A549 (cell line): ENCODE results near the gene ZFHX3. TPM values are rescaled to one million over a fixed set of nuclear protein-coding genes. Genes with fewer than 3 reads are reported as not detected.

Experiments
- ATAC-seq, 2 experiments: fragments of 200-7000 bp in 1 of 2; fragments of >200 bp in 1 of 2; cut with Nextera tagmentation in 1 of 2; cut with Tn5 transposase in 1 of 2; 3 replicates each; pipeline versions ENCODE4 v1.8.0 to v1.9.1; 2018 to 2020; ENCODE audit warnings: mild to moderate bottlenecking in 1 of 2, moderate library complexity in 1 of 2
- CTCF ChIA-PET: fragments of 300-600 bp; sonication (Branson Sonifier 250); formaldehyde crosslinking; extraction: SDS; loops from one replicate; lab custom pipeline; 2021; ENCODE audit warnings: antibody characterized with exemption, inconsistent platforms; lab: Yijun Ruan, JAX
- POLR2A ChIA-PET: fragments of 350-600 bp; formaldehyde crosslinking; extraction: SDS; loops from one replicate; lab custom pipeline; 2021; ENCODE audit warnings: antibody characterized with exemption, inconsistent platforms; lab: Yijun Ruan, JAX
- DNase-seq, 2 experiments: peaks; one replicate each; pipeline versions ENCODE4 v3.0.0 to v3.0.0-alpha.2; 2011 to 2016; ENCODE audit warnings: low read depth in 1 of 2, low spot score in 1 of 2
- FAIRE-seq: peaks from 2 replicates; lab custom pipeline; 2011; peaks lifted over from hg19 to GRCh38; lab: Jason Lieb, UNC
- H3K27ac ChIP-seq, 2 experiments: fragments of >200 bp; sonication (Bioruptor Twin); formaldehyde crosslinking; 3 replicates each; pipeline ENCODE4 v1.5.1; 2016 to 2017
- H3K4me1 ChIP-seq: fragments of >200 bp; sonication (Bioruptor Twin); formaldehyde crosslinking; 3 replicates; pipeline ENCODE4 v1.6.1; 2016
- H3K4me2 ChIP-seq: fragments of >200 bp; sonication (Bioruptor Twin); formaldehyde crosslinking; 3 replicates; pipeline ENCODE4 v1.6.1; 2016
- H3K4me3 ChIP-seq: fragments of >200 bp; sonication (Bioruptor Twin); formaldehyde crosslinking; 3 replicates; pipeline ENCODE4 v1.5.1; 2016
- H3K9me3 ChIP-seq: fragments of >200 bp; sonication (Bioruptor Twin); formaldehyde crosslinking; 3 replicates; pipeline ENCODE4 v1.6.1; 2016
- ATOH8 ChIP-seq: fragments of 250-450 bp; sonication (Bioruptor Pico); IDR thresholded peaks from 2 replicates; pipeline ENCODE4 v1.5.0; 2020; ENCODE audit warnings: low read depth, mild to moderate bottlenecking, moderate library complexity
- BHLHE40 ChIP-seq: IDR thresholded peaks from 2 replicates; pipeline ENCODE4 v1.6.1; 2012; ENCODE audit warnings: low read depth, low read length, inconsistent platforms
- CBX8 ChIP-seq: fragments of 200-600 bp; sonication (generic); IDR thresholded peaks from 2 replicates; pipeline ENCODE4 v1.6.1; 2016
- CHD2 ChIP-seq: fragments of 150-350 bp; IDR thresholded peaks from 2 replicates; pipeline ENCODE4 v1.6.1; 2014; ENCODE audit warnings: low read length; ENCODE audit not compliant: partially characterized antibody
- EHF ChIP-seq: fragments of 250-450 bp; sonication (Bioruptor Pico); IDR thresholded peaks from 2 replicates; pipeline ENCODE4 v1.5.0; 2020; ENCODE audit warnings: mild to moderate bottlenecking
- ELK1 ChIP-seq: fragments of 150-350 bp; IDR thresholded peaks from 2 replicates; pipeline ENCODE4 v1.6.1; 2014; ENCODE audit warnings: low read depth, mild to moderate bottlenecking, low read length
- FOSL2 ChIP-seq, 2 experiments: fragments of 450-650 bp in 1 of 2; fragments of >200 bp in 1 of 2; sonication (Bioruptor Twin) in 1 of 2; formaldehyde crosslinking; IDR thresholded peaks; 2 replicates each; pipeline versions ENCODE4 v1.5.0 to v1.6.1; 2016 to 2020; ENCODE audit warnings: mild to moderate bottlenecking in 1 of 2, moderate library complexity in 1 of 2
- HDAC2 ChIP-seq: fragments of 200-600 bp; sonication (generic); IDR thresholded peaks from 2 replicates; pipeline ENCODE4 v1.6.1; 2016
- HOXA7 ChIP-seq: fragments of 250-450 bp; sonication (Bioruptor Pico); IDR thresholded peaks from 2 replicates; pipeline ENCODE4 v1.5.0; 2020; ENCODE audit warnings: mild to moderate bottlenecking, moderate library complexity
- HOXB13 ChIP-seq: fragments of 250-450 bp; sonication (Bioruptor Pico); IDR thresholded peaks from 2 replicates; pipeline ENCODE4 v1.5.0; 2020; ENCODE audit warnings: low read depth, mild to moderate bottlenecking, moderate library complexity
- KDM1A ChIP-seq: fragments of 200-600 bp; sonication (generic); IDR thresholded peaks from 2 replicates; pipeline ENCODE4 v1.6.1; 2016; ENCODE audit warnings: low read depth, mild to moderate bottlenecking
- KDM5A ChIP-seq: fragments of 200-600 bp; sonication (generic); IDR thresholded peaks from 2 replicates; pipeline ENCODE4 v1.6.1; 2016; ENCODE audit warnings: antibody characterized with exemption, mild to moderate bottlenecking
- MAFK ChIP-seq: fragments of 450-650 bp; IDR thresholded peaks from 2 replicates; pipeline ENCODE4 v1.6.1; 2014; ENCODE audit not compliant: partially characterized antibody
- MAZ ChIP-seq: fragments of 150-350 bp; IDR thresholded peaks from 2 replicates; pipeline ENCODE4 v1.6.1; 2014; ENCODE audit warnings: antibody characterized with exemption, low read depth, low read length, borderline replicate concordance
- MYC ChIP-seq: IDR thresholded peaks from 2 replicates; pipeline ENCODE4 v1.6.1; 2012; ENCODE audit warnings: mild to moderate bottlenecking, inconsistent platforms, low read length, improper control_type of control experiment, borderline replicate concordance
- NPAS2 ChIP-seq: fragments of 250-450 bp; sonication (Bioruptor Pico); IDR thresholded peaks from 2 replicates; pipeline ENCODE4 v1.8.0; 2022; ENCODE audit warnings: mild to moderate bottlenecking, moderate library complexity, borderline replicate concordance
- PHF8 ChIP-seq: fragments of 200-600 bp; sonication (generic); IDR thresholded peaks from 2 replicates; pipeline ENCODE4 v1.6.1; 2016; ENCODE audit warnings: low read depth, mild to moderate bottlenecking, antibody characterized with exemption, moderate library complexity, borderline replicate concordance
- RARB ChIP-seq: fragments of 250-450 bp; sonication (Bioruptor Pico); IDR thresholded peaks from 2 replicates; pipeline ENCODE4 v1.8.0; 2021; ENCODE audit warnings: mild to moderate bottlenecking, moderate library complexity
- RNF2 ChIP-seq: fragments of 200-600 bp; sonication (generic); IDR thresholded peaks from 2 replicates; pipeline ENCODE4 v1.6.1; 2016; ENCODE audit warnings: low read depth, mild to moderate bottlenecking, antibody characterized with exemption, moderate library complexity, borderline replicate concordance
- SREBF2 ChIP-seq: fragments of 450-650 bp; IDR thresholded peaks from 2 replicates; pipeline ENCODE4 v1.6.1; 2014; ENCODE audit warnings: mild to moderate bottlenecking, moderate library complexity
- TFCP2L1 ChIP-seq: fragments of 250-450 bp; sonication (Bioruptor Pico); IDR thresholded peaks from 2 replicates; pipeline ENCODE4 v1.5.0; 2021; ENCODE audit warnings: mild to moderate bottlenecking
- ZSCAN20 ChIP-seq: fragments of 250-450 bp; sonication (Bioruptor Pico); IDR thresholded peaks from 2 replicates; pipeline ENCODE4 v1.8.0; 2022; ENCODE audit warnings: mild to moderate bottlenecking, moderate library complexity
- WGBS: methylation state at CpG from one replicate; pipeline ENCODE4 v1.1.6; 2017; ENCODE audit errors: missing lambda C conversion rate; 5-methylcytosine and 5-hydroxymethylcytosine counted together
- polyA plus RNA-seq, 4 experiments: library from polyadenylated mRNA; depleted of rRNA in 3 of 4; stranded (reverse); fragments of >200 nt; fragmentation: RNase III in 1 of 4; extraction: RNeasy Plus Mini Kit Qiagen cat#74134 plus additional on column Dnase treatment in 1 of 4; gene quantifications; 2 replicates in 3 of 4; 3 replicates in 1 of 4; pipeline ENCODE4 v1.2.3, GENCODE V29; 2011 to 2017
- TF ChIP-seq, protein P1 (sequence below): fragments of 250-450 bp; sonication (Bioruptor Pico); IDR thresholded peaks from 2 replicates; pipeline ENCODE4 v1.5.0; 2021; ENCODE audit warnings: mild to moderate bottlenecking, moderate library complexity, borderline replicate concordance
- TF ChIP-seq, protein P2 (sequence below): fragments of >200 bp; sonication (Bioruptor Twin); formaldehyde crosslinking; IDR thresholded peaks from 2 replicates; pipeline ENCODE4 v1.6.1; 2016
- TF ChIP-seq, protein P3 (sequence below): IDR thresholded peaks from 2 replicates; pipeline ENCODE4 v1.6.1; 2012
- TF ChIP-seq, protein P4 (sequence below): IDR thresholded peaks from 2 replicates; pipeline ENCODE4 v1.6.1; 2012; ENCODE audit warnings: low read depth, borderline replicate concordance
- TF ChIP-seq, protein P5 (sequence below): fragments of 200-600 bp; sonication (generic); IDR thresholded peaks from 2 replicates; pipeline ENCODE4 v1.6.1; 2016; ENCODE audit warnings: antibody characterized with exemption, mild to moderate bottlenecking, moderate library complexity
- TF ChIP-seq, protein P6 (sequence below): IDR thresholded peaks from 2 replicates; pipeline ENCODE4 v1.6.1; 2012

Gene ZFHX3
- polyA plus RNA-seq, 2 of the 4 experiments (the other 2 are of a cell fraction) = 3.9 to 6.5 TPM

GRCh38 chr16:72760581-72760980, 287.3 kb downstream of the ZFHX3 start:
- H3K27ac ChIP-seq = no peak overlapping the region
- TF ChIP-seq, protein P1, sequence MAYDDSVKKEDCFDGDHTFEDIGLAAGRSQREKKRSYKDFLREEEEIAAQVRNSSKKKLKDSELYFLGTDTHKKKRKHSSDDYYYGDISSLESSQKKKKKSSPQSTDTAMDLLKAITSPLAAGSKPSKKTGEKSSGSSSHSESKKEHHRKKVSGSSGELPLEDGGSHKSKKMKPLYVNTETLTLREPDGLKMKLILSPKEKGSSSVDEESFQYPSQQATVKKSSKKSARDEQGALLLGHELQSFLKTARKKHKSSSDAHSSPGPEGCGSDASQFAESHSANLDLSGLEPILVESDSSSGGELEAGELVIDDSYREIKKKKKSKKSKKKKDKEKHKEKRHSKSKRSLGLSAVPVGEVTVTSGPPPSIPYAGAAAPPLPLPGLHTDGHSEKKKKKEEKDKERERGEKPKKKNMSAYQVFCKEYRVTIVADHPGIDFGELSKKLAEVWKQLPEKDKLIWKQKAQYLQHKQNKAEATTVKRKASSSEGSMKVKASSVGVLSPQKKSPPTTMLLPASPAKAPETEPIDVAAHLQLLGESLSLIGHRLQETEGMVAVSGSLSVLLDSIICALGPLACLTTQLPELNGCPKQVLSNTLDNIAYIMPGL (CRISPR knock-in tag) = no peak
- no peak for TF ChIP-seq NPAS2 (CRISPR knock-in tag)
- no peak for TF ChIP-seq ZSCAN20 (CRISPR knock-in tag)
- TF ChIP-seq HOXA7 (CRISPR knock-in tag) = no peak
- TF ChIP-seq CBX8 = no peak
- no peak for TF ChIP-seq HOXB13 (CRISPR knock-in tag)
- TF ChIP-seq TFCP2L1 = no peak
- TF ChIP-seq, protein P2, sequence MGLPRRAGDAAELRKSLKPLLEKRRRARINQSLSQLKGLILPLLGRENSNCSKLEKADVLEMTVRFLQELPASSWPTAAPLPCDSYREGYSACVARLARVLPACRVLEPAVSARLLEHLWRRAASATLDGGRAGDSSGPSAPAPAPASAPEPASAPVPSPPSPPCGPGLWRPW = no peak
- no peak for TF ChIP-seq KDM1A
- no peak for TF ChIP-seq CHD2
- TF ChIP-seq KDM5A = no peak
- TF ChIP-seq EHF = no peak
- TF ChIP-seq, protein P3, sequence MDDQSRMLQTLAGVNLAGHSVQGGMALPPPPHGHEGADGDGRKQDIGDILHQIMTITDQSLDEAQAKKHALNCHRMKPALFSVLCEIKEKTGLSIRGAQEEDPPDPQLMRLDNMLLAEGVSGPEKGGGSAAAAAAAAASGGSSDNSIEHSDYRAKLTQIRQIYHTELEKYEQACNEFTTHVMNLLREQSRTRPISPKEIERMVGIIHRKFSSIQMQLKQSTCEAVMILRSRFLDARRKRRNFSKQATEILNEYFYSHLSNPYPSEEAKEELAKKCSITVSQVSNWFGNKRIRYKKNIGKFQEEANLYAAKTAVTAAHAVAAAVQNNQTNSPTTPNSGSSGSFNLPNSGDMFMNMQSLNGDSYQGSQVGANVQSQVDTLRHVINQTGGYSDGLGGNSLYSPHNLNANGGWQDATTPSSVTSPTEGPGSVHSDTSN = no peak
- TF ChIP-seq, protein P4, sequence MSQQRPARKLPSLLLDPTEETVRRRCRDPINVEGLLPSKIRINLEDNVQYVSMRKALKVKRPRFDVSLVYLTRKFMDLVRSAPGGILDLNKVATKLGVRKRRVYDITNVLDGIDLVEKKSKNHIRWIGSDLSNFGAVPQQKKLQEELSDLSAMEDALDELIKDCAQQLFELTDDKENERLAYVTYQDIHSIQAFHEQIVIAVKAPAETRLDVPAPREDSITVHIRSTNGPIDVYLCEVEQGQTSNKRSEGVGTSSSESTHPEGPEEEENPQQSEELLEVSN = no peak
- TF ChIP-seq ELK1 = no peak
- TF ChIP-seq MYC = no peak
- TF ChIP-seq ATOH8 = no peak
- no peaks in the 10 kb centered on the region for H3K4me1 ChIP-seq
- ATAC-seq (no peak), FAIRE-seq (no peak), DNase-seq (no peak)
- H3K4me2 ChIP-seq = no peak overlapping the region
- H3K9me3 ChIP-seq = no peaks in the 10 kb centered on the region
- ChIA-PET CTCF (interaction anchor here (0.6 kb wide), 1 partner anchor 49 kb away, joined by 3 read pairs; no protein-coding TSS in a partner anchor), POLR2A (no interaction called here)
- H3K4me3 ChIP-seq = no peak overlapping the region

GRCh38 chr16:72753881-72754280, 294.0 kb downstream of the ZFHX3 start:
- Histone ChIP-seq H3K27ac (no peak overlapping the region), H3K4me2 (no peak overlapping the region), H3K4me1 (no peaks in the 10 kb centered on the region), H3K9me3 (no peaks in the 10 kb centered on the region), H3K4me3 (no peak overlapping the region)
- FAIRE-seq (no peak), DNase-seq (no peak), ATAC-seq (no peak)
- 67% methylated on average over 2 of the region's 2 CpGs for WGBS
- ChIA-PET CTCF (no interaction called here), POLR2A (no interaction called here)
- no peak for TF ChIP-seq ZSCAN20 (CRISPR knock-in tag)
- no peak for TF ChIP-seq FOSL2 (IDR thresholded peaks at IDR 0.05)
- no peak for TF ChIP-seq FOSL2 (CRISPR knock-in tag; IDR thresholded peaks at IDR 0.05)
- TF ChIP-seq SREBF2 = no peak
- no peak for TF ChIP-seq HOXB13 (CRISPR knock-in tag)
- TF ChIP-seq, protein P5, sequence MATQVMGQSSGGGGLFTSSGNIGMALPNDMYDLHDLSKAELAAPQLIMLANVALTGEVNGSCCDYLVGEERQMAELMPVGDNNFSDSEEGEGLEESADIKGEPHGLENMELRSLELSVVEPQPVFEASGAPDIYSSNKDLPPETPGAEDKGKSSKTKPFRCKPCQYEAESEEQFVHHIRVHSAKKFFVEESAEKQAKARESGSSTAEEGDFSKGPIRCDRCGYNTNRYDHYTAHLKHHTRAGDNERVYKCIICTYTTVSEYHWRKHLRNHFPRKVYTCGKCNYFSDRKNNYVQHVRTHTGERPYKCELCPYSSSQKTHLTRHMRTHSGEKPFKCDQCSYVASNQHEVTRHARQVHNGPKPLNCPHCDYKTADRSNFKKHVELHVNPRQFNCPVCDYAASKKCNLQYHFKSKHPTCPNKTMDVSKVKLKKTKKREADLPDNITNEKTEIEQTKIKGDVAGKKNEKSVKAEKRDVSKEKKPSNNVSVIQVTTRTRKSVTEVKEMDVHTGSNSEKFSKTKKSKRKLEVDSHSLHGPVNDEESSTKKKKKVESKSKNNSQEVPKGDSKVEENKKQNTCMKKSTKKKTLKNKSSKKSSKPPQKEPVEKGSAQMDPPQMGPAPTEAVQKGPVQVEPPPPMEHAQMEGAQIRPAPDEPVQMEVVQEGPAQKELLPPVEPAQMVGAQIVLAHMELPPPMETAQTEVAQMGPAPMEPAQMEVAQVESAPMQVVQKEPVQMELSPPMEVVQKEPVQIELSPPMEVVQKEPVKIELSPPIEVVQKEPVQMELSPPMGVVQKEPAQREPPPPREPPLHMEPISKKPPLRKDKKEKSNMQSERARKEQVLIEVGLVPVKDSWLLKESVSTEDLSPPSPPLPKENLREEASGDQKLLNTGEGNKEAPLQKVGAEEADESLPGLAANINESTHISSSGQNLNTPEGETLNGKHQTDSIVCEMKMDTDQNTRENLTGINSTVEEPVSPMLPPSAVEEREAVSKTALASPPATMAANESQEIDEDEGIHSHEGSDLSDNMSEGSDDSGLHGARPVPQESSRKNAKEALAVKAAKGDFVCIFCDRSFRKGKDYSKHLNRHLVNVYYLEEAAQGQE = no peak
- TF ChIP-seq PHF8 = no peak
- TF ChIP-seq, protein P6, sequence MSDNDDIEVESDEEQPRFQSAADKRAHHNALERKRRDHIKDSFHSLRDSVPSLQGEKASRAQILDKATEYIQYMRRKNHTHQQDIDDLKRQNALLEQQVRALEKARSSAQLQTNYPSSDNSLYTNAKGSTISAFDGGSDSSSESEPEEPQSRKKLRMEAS = no peak
- TF ChIP-seq EHF = no peak
- TF ChIP-seq MAZ = no peak
- no peak for TF ChIP-seq HDAC2
- TF ChIP-seq RNF2 = no peak
- no peak for TF ChIP-seq MAFK
- no peak for TF ChIP-seq TFCP2L1
- TF ChIP-seq CBX8 = no peak
- no peak for TF ChIP-seq BHLHE40
- TF ChIP-seq RARB = no peak
- TF ChIP-seq CHD2 = no peak
